Immature natural killer cell (primary cell): ENCODE data around the gene EIF4G3. TPM values are rescaled to one million over a fixed set of nuclear protein-coding genes. Genes with fewer than 3 reads are reported as not detected.
A peak's percentile ranks its signal among the peaks of the same experiment; 100 is the strongest.
"Not testable (repeated sequence)": the region's sequence is repeated elsewhere in the genome, so short reads cannot be mapped to it uniquely, and the experiment has no call there.

Source experiments
- DNase-seq, 3 donors: peaks; one replicate each; pipeline ENCODE4 v3.0.0; 2022; ENCODE audit warnings: mixed read lengths in 1 of 3
- H3K27ac Mint-ChIP-seq, 6 donors: one replicate each; pipeline ENCODE4 v1.8.0; 2020; ENCODE audit warnings: mixed read lengths in 6 of 6, mild to moderate bottlenecking in 5 of 6, inconsistent platforms in 4 of 6, moderate library complexity in 3 of 6
- H3K27me3 Mint-ChIP-seq, 3 donors: one replicate each; pipeline ENCODE4 v1.8.0; 2020 to 2021; ENCODE audit warnings: low read depth in 3 of 3, mild to moderate bottlenecking in 3 of 3, mixed read lengths in 3 of 3, moderate library complexity in 3 of 3, inconsistent platforms in 1 of 3
- H3K36me3 Mint-ChIP-seq, 3 donors: one replicate each; pipeline ENCODE4 v1.8.0; 2020; ENCODE audit warnings: mixed read lengths in 3 of 3, inconsistent platforms in 2 of 3, mild to moderate bottlenecking in 2 of 3
- H3K4me1 Mint-ChIP-seq, 2 donors: one replicate each; pipeline ENCODE4 v1.8.0; 2020; ENCODE audit warnings: inconsistent platforms in 2 of 2, mild to moderate bottlenecking in 2 of 2, mixed read lengths in 2 of 2, moderate library complexity in 1 of 2
- H3K4me3 Mint-ChIP-seq, 5 donors: one replicate each; pipeline ENCODE4 v1.8.0; 2020; ENCODE audit warnings: mild to moderate bottlenecking in 5 of 5, mixed read lengths in 5 of 5, inconsistent platforms in 3 of 5, moderate library complexity in 3 of 5
- H3K9me3 Mint-ChIP-seq, 6 donors: one replicate each; pipeline ENCODE4 v1.8.0; 2020; ENCODE audit warnings: mild to moderate bottlenecking in 6 of 6, mixed read lengths in 6 of 6, inconsistent platforms in 4 of 6, moderate library complexity in 3 of 6
- polyA plus RNA-seq, 3 donors: library from polyadenylated mRNA; unstranded; fragments of 300-500 nt; fragmentation: Illumina TruSeq; gene quantifications; one replicate each; pipeline ENCODE4 v1.2.3, GENCODE V29; 2021

The EIF4G3 gene
- polyA plus RNA-seq, 3 donors from 2014 or later: 7.4 to 21.6 (median 17.9) TPM

- peaks cover 0 to 4% (median 0%) of the 10 kb centered on the region in 3 donors for H3K27me3 Mint-ChIP-seq
- no peak overlapping the region for H3K4me3 Mint-ChIP-seq
- no peak for DNase-seq
- no peak overlapping the region for H3K27ac Mint-ChIP-seq
- peaks cover 11 to 20% (median 13%) of the 10 kb centered on the region in 3 donors for H3K36me3 Mint-ChIP-seq
- H3K4me1 Mint-ChIP-seq: no peaks in the 10 kb centered on the region
- H3K9me3 Mint-ChIP-seq: no peaks in the 10 kb centered on the region
These were observed 364.8 kb downstream of the EIF4G3 start for GRCh38 chr1:20811916-20812315.

DNA sequence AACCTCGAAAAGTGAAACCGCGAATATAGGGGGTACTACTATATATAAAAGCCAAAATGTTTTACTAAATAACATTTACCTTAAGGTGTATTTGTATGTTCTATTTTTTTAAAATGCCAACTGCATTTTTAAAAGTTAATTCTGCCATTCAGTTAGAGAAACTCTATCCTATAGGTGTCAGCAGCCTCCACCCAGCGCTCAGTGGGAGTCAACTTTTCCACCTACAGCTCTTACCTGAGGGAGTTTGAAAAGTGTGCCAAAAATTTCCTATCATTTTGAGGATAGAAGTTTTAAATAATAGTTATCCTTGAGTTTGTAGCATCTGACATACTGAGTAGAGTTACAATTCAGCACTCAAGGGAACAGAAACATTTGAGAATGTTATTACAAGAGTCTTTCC is 383.5 kb downstream of the EIF4G3 start:
- DNase-seq: no peak
- H3K9me3 Mint-ChIP-seq: no peaks in the 10 kb centered on the region
- H3K27ac Mint-ChIP-seq: no peak overlapping the region
- no peaks in the 10 kb centered on the region for H3K36me3 Mint-ChIP-seq
- H3K27me3 Mint-ChIP-seq: peaks cover under 1 to 4% (median 1%) of the 10 kb centered on the region in 3 donors
- H3K4me3 Mint-ChIP-seq: no peak overlapping the region
- peaks cover under 1 to 2% of the 10 kb centered on the region in 2 donors for H3K4me1 Mint-ChIP-seq

- Mint-ChIP-seq H3K27ac (peak overlapping the region in 1 of 6 donors; percentile 3), H3K9me3 (no peaks in the 10 kb centered on the region), H3K27me3 (peaks cover 6 to 10% (median 9%) of the 10 kb centered on the region in 3 donors), H3K36me3 (no peaks in the 10 kb centered on the region), H3K4me1 (peaks cover 10 to 12% of the 10 kb centered on the region in 2 donors), H3K4me3 (no peak overlapping the region)
- DNase-seq: no peak
These were observed 384.5 kb downstream of the EIF4G3 start for GRCh38 chr1:20792196-20792595.

DNA sequence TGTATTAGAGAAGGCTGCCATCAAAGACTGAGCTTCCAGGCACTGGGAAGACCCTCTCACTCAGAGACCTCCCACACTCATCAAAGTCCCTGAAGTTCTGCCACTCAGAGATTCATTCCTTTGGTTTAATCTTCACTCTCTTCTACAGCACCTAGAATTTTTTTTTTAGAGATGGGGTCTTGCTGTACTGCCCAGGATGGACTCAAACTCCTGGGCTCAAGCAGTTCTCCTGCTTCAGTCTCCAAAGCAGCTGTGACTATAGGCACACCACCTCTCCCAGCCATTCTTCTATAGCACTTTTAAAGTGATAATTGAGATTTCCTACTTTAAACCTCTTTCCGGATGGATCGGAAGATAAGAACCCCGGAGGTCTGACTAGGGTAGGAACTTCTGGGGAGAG is 385.9 kb downstream of the EIF4G3 start:
- no peaks in the 10 kb centered on the region for H3K9me3 Mint-ChIP-seq
- H3K4me3 Mint-ChIP-seq: no peak overlapping the region
- H3K4me1 Mint-ChIP-seq: peaks cover 14 to 17% of the 10 kb centered on the region in 2 donors
- H3K27ac Mint-ChIP-seq: no peak overlapping the region
- DNase-seq: no peak
- H3K27me3 Mint-ChIP-seq: peaks cover 15 to 20% (median 16%) of the 10 kb centered on the region in 3 donors
- no peaks in the 10 kb centered on the region for H3K36me3 Mint-ChIP-seq

DNA sequence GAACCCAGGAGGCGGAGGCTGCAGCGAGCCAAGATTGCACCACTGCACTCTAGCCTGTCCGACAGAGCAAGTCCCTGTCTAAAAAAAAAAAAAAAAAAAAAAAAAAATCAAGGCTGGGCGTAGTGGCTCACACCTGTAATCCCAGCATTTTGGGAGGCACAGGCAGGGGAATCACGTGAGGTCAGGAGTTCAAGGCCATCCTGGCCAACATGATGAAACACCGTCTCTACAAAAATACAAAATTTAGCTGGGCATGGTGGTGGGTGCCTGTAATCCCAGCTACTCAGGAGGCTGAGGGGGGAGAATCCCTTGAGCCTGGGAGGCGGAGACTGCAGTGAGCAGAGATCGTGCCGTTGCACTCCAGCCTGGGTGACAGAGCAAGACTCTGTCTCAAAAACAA is 387.1 kb downstream of the EIF4G3 start:
- DNase-seq, H3K36me3 Mint-ChIP-seq, H3K27ac Mint-ChIP-seq, H3K4me3 Mint-ChIP-seq, H3K9me3 Mint-ChIP-seq: not testable (repeated sequence)
- Mint-ChIP-seq H3K4me1 (peaks cover 26 to 29% of the 10 kb centered on the region in 2 donors), H3K27me3 (peaks cover 15 to 23% (median 19%) of the 10 kb centered on the region in 3 donors)

GRCh38 chr1:20787840-20788795 is 388.6 kb downstream of the EIF4G3 start:
- DNase-seq: no peak
- peak overlapping the region; percentile 95 to 99 (median 96) for H3K4me3 Mint-ChIP-seq

DNA sequence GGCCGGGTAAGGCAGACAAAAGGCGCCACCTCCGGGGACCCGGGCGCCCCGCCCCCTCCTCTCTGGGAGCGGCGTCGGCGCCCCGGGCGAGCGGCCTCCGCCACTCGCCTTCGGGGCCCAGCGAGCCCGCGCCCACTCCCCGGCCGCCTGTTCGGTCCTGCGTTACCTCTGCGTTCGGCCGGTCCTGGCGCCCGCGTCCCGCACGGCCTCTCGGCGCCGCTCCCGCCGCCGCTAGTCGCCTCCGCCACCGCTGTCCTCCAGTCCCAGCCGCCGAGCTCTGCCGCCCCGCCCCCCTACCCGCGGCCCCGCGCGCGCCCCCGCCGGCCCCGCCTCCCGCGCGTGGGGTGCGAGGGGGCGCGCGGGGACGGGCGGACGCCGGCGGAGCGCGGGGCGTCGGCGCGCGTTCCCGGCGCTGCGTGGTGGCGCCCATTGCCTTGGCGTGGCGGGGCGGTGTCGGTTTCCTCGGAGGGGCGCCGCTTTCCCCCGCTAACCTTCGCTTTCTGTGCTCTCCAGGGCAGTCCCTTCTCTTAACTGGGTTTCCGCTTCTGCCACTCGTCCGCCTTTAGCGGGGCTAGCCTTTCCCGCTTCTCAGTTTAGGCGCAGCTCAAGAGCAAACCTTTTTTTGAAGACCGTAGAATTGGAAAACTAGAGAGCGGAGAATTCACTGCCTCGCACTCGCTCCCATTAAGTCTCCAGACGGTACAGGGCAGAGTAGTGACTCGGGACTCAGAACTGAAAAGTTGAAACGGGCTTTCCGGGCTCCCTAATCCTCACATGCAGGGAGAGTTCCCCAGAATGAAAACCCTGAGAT is 389.5 kb downstream of the EIF4G3 start, which contains the start of gene HP1BP3:
Gene HP1BP3 (minus strand): TSS at position 279 of the 811 bp plus-strand sequence. CDS start 6,867 bp downstream, outside the sequence.
- no peaks in the 10 kb centered on the region for H3K36me3 Mint-ChIP-seq
- H3K4me3 Mint-ChIP-seq: peak within 1 kb of the TSS; percentile 97 to 99 (median 99)
- H3K9me3 Mint-ChIP-seq: no peaks in the 10 kb centered on the region
- H3K27me3 Mint-ChIP-seq: peaks cover 15 to 23% (median 19%) of the 10 kb centered on the region in 3 donors
- peak; percentile 90 to 92 (median 91) for DNase-seq
- peaks cover 37 to 43% of the 10 kb centered on the region in 2 donors for H3K4me1 Mint-ChIP-seq
- H3K27ac Mint-ChIP-seq: peak within 1 kb of the TSS; percentile 96 to 99 (median 97)

More at GRCh38 chr1:20787840-20788795, 388.6 kb downstream of the EIF4G3 start:
- Mint-ChIP-seq H3K36me3 (no peaks in the 10 kb centered on the region), H3K9me3 (no peaks in the 10 kb centered on the region), H3K27me3 (peaks cover 15 to 23% (median 19%) of the 10 kb centered on the region in 3 donors), H3K27ac (peak overlapping the region; percentile 96 to 97 (median 96)), H3K4me1 (peaks cover 36 to 43% of the 10 kb centered on the region in 2 donors)

DNA sequence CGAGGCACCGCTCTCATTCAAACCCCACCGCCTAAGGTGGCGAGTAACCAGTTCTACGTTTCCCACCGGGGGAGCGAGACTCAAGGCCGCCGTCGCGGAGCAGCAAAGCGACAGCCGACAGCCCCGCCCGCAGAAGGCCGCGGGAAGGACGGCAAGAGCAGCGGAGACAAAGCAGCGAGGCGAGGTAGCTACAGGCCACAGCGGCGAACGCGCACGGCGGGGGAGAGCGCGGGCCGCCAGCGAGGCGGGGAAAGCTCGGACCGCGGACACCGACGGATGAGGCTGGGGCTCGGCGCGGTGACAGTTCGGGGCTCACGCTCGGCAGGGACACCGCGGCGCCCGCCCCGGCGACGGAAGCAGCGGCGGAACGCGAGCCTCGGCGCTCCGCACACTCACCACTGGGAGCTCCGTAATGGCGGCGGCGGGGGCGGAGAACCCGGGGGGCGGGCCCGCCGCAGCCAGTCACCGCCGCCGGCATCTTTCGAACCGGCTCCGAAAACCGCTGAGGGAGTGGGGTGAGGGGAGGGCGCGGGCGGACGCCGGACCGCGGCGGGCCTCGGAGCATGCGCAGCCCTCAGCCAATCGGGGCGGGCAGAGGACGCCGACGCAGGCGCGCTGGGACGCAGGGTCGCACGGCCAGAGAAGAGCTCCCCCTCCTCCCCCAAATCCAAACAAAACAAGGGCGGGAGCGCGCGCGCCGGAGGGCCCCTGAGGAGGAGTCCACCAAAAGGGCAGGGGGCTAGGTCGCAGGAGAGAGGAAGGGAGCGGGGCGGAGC is 390.3 kb downstream of the EIF4G3 start:
- Mint-ChIP-seq H3K36me3 (no peaks in the 10 kb centered on the region), H3K9me3 (no peaks in the 10 kb centered on the region), H3K4me1 (peaks cover 37 to 49% of the 10 kb centered on the region in 2 donors), H3K27ac (peak overlapping the region; percentile 86 to 99 (median 96)), H3K27me3 (peaks cover 15 to 23% (median 19%) of the 10 kb centered on the region in 3 donors), H3K4me3 (peak overlapping the region; percentile 97 to 99 (median 99))
- DNase-seq: peak; percentile 96 to 97 (median 96)

DNA sequence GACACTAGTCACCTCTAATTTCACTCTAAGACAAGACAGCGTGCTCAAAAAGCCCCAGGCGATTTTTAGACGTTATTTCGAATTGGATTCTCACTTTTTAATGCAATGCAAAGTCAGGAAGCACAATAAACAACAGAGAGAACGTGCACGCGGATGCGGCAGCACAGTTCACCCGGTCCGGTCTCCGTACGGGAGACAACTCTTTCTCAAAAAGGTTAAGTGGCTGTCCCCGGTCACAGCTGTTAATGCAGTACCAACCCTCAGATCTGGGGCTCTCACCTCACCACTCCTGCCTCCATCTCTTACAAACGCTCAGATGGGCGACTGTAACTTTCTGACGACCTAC is 390.8 kb downstream of the EIF4G3 start:
- Mint-ChIP-seq H3K4me1 (peaks cover 42 to 55% of the 10 kb centered on the region in 2 donors), H3K27ac (peak overlapping the region; percentile 86 to 99 (median 96)), H3K4me3 (peak overlapping the region; percentile 97 to 99 (median 99)), H3K9me3 (no peaks in the 10 kb centered on the region), H3K36me3 (no peaks in the 10 kb centered on the region), H3K27me3 (peaks cover 15 to 23% (median 19%) of the 10 kb centered on the region in 3 donors)
- no peak for DNase-seq

GRCh38 chr1:20775700-20776099 is 401.0 kb downstream of the EIF4G3 start:
- H3K27me3 Mint-ChIP-seq: no peaks in the 10 kb centered on the region
- H3K9me3 Mint-ChIP-seq: no peaks in the 10 kb centered on the region
- peaks cover 16 to 39% of the 10 kb centered on the region in 2 donors for H3K4me1 Mint-ChIP-seq
- no peak for DNase-seq
- peaks cover 16 to 36% (median 26%) of the 10 kb centered on the region in 3 donors for H3K36me3 Mint-ChIP-seq
- H3K27ac Mint-ChIP-seq: no peak overlapping the region
- H3K4me3 Mint-ChIP-seq: no peak overlapping the region

DNA sequence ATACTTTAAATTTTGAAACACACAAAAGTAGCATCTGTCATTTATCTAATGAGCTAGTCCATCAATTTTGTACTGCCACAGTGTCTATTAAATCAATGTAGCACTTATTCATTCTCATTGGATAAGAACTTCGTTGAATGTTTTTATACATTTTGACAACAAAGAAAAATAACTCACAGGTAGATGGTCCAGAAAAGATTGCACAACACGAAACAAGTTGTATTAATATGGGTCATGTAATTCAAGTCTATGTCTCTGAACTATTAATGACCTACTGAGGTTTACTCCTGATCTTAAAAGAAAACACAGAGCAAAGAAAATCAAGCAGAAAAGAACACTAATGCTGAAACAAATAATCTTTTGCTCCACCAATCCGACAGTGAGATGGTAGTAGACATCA is 404.9 kb downstream of the EIF4G3 start:
- Mint-ChIP-seq H3K9me3 (no peaks in the 10 kb centered on the region), H3K27ac (no peak overlapping the region), H3K4me3 (no peak overlapping the region), H3K27me3 (peaks cover 0 to under 1% (median 0%) of the 10 kb centered on the region in 3 donors), H3K4me1 (peaks cover 1 to 9% of the 10 kb centered on the region in 2 donors), H3K36me3 (peaks cover 17 to 39% (median 26%) of the 10 kb centered on the region in 3 donors)
- DNase-seq: no peak

GRCh38 chr1:20770314-20771087 is 406.2 kb downstream of the EIF4G3 start:
- Mint-ChIP-seq H3K9me3 (no peaks in the 10 kb centered on the region), H3K27me3 (peaks cover 0 to 3% (median 0%) of the 10 kb centered on the region in 3 donors), H3K27ac (no peak overlapping the region), H3K4me1 (peaks cover 0 to 1% of the 10 kb centered on the region in 2 donors), H3K36me3 (peaks cover 14 to 37% (median 17%) of the 10 kb centered on the region in 3 donors), H3K4me3 (no peak overlapping the region)
- DNase-seq: no peak
